ENCODE data around the gene ETV2.
A peak's percentile ranks its signal among the peaks of the same experiment; 100 is the strongest.

ETV2 gene

GRCh38 chr19:35693835-35694599 is 52.5 kb downstream of the ETV2 start:
- Mint-ChIP-seq H3K36me3 (ENCODE audit: low read depth) (no peaks in the 10 kb centered on the region), H3K27me3 (peaks cover 4% of the 10 kb centered on the region), H3K4me3 (no peak overlapping the region), H3K4me1 (ENCODE audit: low read depth) (peaks cover 21% of the 10 kb centered on the region), H3K9me3 (no peaks in the 10 kb centered on the region), H3K27ac (peak overlapping the region; percentile 52)
- peak; percentile 90 for DNase-seq

Measured in activated T-cell treated with anti-CD3 and anti-CD28 coated beads, Interleukin-2, amount 50 U/mL, for 24 hours (primary cell).